Keratinocyte (primary cell): Measurements from ENCODE around the gene SPTLC3.

Experiments used
- CTCF ChIP-seq, 3 experiments: IDR thresholded peaks in 1 of 3; conservative IDR thresholded peaks in 1 of 3; optimal IDR thresholded peaks in 1 of 3; 2 replicates in 2 of 3; 3 replicates in 1 of 3; pipeline versions ENCODE3 to v1.5.1; 2011; ENCODE audit warnings: low read length in 3 of 3, mild to moderate bottlenecking in 3 of 3, moderate library complexity in 2 of 3, control low read depth in 1 of 3, inconsistent platforms in 1 of 3; ENCODE audit not compliant: insufficient read depth in 2 of 3; ENCODE audit errors: extremely low read depth in 1 of 3
- EZH2 ChIP-seq: IDR thresholded peaks from one replicate; pipeline ENCODE4 v1.6.1; 2012; ENCODE audit warnings: inconsistent platforms, mild to moderate bottlenecking, low read length, moderate library complexity

- TF ChIP-seq EZH2, result no peak
- no peak for TF ChIP-seq CTCF (optimal IDR thresholded peaks at IDR 0.05 in 1 of 3, IDR thresholded peaks at IDR 0.05 in 1 of 3, conservative IDR thresholded peaks at IDR 0.05 in 1 of 3; ENCODE audit: extremely low read depth in 1 of 3, insufficient read depth in 2 of 3, low read length in 3 of 3)
These were observed 179.1 kb downstream of the SPTLC3 start for GRCh38 chr20:13187899-13188298.
